ENCODE results near the gene ZSCAN4.

The ZSCAN4 gene, protein sequence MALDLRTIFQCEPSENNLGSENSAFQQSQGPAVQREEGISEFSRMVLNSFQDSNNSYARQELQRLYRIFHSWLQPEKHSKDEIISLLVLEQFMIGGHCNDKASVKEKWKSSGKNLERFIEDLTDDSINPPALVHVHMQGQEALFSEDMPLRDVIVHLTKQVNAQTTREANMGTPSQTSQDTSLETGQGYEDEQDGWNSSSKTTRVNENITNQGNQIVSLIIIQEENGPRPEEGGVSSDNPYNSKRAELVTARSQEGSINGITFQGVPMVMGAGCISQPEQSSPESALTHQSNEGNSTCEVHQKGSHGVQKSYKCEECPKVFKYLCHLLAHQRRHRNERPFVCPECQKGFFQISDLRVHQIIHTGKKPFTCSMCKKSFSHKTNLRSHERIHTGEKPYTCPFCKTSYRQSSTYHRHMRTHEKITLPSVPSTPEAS

DNA sequence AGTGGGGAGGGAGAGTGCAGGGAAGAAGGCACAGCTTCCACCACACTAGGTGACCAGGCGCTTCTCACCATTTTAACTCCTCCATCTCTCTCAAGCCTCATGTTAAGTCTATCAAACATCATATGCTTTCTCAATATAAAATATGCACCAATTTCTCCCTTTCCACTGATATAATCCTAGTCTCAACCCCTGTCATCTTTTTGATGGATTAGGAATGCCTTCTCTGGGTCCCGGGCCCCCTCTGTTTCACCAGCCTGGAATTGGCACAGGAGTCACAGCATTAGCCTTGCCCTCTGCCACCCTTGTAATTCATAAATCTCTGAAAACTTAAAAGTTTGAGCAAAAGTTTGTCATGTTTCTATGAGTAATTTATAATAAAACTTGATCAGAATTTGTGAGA, at the start of gene ZSCAN4:
Gene ZSCAN4 (plus strand): TSS at position 301 of the 400 bp plus-strand sequence. CDS start 7,211 bp downstream, outside the sequence.
- DNase-seq (ENCODE audit: low read depth) = no peak
- H3K4me3 ChIP-seq (ENCODE audit: low read depth, low read length) = no peak within 1 kb of the TSS

DNA sequence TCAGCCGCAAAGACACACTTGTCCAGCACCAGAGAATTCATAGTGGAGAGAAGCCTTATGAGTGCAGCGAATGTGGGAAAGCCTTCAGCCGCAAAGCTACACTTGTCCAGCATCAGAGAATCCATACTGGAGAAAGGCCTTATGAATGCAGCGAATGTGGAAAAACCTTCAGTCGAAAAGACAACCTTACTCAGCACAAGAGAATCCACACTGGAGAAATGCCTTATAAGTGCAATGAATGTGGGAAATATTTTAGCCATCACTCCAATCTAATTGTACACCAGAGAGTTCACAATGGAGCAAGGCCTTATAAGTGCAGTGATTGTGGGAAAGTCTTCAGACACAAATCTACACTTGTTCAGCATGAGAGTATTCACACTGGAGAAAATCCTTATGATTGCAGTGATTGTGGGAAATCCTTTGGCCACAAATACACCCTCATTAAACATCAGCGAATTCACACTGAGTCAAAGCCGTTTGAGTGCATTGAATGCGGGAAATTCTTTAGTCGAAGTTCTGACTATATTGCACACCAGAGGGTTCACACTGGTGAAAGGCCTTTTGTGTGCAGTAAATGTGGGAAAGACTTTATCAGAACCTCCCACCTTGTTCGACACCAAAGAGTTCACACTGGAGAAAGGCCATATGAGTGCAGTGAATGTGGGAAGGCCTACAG, 47.9 kb upstream of the ZSCAN4 start:
- no peak for DNase-seq (ENCODE audit: low read depth)
- H3K4me3 ChIP-seq (ENCODE audit: low read depth, low read length) = no peak overlapping the region

DNA sequence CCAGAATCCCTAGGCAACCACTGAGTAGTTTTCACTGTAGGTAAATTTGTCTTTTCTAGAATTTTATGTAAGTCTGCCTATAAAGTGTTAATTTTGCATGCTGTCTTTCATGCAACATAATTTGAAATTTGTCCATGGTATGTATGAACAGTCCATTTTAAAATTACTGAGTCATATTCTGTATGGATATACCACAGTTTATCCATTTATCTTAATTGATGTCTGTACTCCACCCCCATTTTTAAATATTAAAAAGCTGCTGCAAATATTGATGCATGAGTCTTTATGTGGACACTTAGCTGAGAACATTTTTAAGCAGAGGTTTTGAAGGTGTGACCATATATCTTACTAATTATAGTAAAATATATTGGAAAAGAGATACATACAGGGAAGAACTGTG, 45.6 kb upstream of the ZSCAN4 start:
- no peak for DNase-seq (ENCODE audit: low read depth)
- no peak overlapping the region for H3K4me3 ChIP-seq (ENCODE audit: low read depth, low read length)

DNA sequence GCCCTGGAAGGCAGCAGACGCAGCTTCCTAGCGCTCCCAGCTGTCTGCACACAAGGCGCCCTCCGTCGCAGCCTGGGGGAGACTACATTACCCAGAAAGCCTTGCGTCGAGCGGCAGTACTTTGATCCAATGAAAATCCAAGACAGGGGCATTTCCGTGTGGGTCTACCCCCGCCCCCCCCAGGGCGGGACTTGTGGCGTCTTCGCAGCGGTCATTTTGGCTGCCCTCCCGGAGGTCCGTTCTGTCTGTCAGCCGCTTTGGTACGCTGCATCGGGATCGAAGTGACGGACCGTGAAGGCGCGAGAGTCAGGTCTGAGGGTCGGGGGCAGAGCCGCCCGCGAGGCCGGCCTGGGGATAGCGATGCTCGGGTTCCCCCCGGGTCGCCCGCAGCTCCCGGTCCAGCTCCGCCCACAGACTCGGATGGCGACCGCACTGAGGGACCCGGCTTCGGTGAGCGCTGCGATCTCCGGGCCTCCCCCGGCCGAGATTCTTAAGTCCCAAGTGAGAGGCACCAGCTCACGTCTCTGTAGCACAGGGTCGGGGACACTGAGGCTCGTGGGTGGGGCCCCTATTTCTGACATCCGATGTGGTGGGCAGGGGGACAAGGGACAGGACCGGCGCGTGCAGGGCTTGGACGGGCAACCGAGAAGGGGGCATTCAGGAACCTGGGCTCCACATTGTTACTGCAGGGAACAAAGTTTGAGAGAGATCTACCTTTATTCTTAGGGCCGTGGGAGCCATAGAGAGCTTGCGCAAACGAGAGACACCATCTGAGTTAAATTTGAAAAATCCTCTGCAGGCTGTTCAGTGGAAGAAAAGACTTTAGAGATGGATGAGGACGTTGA, 35.5 kb upstream of the ZSCAN4 start, which contains the start of gene ZNF211:
Gene ZNF211 (plus strand): TSS at position 182 of the 845 bp plus-strand sequence. CDS start 179 bp downstream, at position 361.
- H3K4me3 ChIP-seq (ENCODE audit: low read depth, low read length) = peak within 1 kb of the TSS; percentile 74
- DNase-seq (ENCODE audit: low read depth) = peak; percentile 73

DNA sequence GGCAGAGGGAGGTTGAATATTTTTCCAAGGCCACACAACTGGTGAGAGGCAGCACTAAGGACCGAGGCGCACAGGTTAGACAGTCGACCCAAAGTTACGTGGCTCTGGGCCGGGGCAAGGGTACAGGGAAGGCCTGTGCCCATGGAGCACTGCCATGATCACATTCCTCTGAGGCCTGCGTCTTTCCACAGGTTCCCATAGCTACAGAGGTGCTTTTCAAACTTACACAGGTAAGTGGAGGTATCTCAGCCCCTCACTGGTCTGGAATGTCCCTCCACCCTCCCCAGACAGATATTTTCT, 35.0 kb upstream of the ZSCAN4 start:
- peak overlapping the region; percentile 74 for H3K4me3 ChIP-seq (ENCODE audit: low read depth, low read length)
- DNase-seq (ENCODE audit: low read depth) = no peak

DNA sequence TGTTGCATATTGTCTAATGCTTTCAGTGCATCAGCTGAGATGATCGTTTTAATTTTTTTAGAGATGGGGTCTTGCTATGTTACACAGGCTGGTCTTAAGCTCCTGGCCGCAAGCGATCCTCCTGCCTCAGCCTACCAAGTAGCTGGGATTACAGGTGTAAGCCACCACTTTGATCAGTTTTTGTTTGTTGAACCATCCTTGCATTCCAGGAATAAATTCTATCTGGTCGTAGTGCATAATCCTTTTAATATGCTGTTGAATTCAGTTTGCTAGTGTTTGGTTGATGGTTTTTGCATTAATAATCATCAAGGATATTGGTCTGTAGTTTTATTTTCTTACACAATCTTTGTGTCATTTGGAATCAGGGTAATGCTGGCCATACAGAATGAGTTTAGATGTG, 31.4 kb upstream of the ZSCAN4 start:
- H3K4me3 ChIP-seq (ENCODE audit: low read depth, low read length) = no peak overlapping the region
- DNase-seq (ENCODE audit: low read depth) = no peak

DNA sequence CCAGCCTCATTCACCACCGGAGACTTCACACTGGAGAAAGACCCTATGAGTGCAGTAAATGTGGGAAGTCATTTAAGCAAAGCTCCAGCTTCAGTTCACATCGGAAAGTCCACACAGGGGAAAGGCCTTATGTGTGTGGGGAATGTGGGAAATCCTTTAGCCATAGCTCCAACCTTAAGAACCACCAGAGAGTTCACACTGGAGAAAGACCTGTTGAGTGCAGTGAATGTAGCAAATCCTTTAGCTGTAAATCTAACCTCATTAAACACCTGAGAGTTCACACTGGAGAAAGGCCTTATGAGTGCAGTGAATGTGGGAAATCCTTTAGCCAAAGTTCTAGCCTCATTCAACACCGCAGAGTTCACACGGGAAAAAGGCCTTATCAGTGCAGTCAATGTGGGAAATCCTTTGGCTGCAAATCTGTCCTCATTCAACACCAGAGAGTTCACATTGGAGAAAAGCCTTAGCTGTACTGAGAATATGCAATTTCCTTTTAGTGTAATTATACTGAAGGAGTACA, 27.0 kb upstream of the ZSCAN4 start:
- H3K4me3 ChIP-seq (ENCODE audit: low read depth, low read length) = no peak overlapping the region
- DNase-seq (ENCODE audit: low read depth) = no peak

DNA sequence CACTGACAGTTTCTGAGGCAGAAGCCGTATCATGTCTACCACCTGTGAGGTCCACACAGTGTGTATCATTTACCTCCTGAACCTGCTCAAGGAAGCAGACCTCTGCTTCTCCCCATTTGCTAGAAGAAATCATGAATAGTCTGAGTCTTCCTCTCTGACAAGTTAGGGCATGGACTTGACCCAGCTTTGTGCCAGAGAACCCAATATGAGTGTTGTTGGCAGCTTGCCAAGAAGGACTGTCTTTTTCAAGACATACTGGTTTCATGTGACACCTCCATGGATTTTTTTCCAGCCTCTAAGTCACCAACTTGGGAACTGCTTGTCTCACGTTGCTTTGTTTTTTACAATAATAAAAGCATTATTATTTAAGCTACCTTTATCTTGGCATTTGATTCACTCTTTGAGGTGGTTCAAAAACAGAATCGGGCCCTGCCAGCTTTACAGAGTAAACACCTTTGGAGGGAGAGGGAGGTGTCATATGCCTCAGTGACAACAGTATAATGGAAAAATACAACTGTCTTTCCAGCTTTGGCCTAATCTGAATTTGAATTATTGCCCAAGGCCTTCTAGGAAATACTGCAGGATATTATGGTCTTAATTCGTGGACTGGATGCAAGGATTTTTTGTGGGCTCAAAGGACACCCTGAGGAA, 26.2 kb upstream of the ZSCAN4 start:
- no peak for DNase-seq (ENCODE audit: low read depth)
- H3K4me3 ChIP-seq (ENCODE audit: low read depth, low read length) = no peak overlapping the region

DNA sequence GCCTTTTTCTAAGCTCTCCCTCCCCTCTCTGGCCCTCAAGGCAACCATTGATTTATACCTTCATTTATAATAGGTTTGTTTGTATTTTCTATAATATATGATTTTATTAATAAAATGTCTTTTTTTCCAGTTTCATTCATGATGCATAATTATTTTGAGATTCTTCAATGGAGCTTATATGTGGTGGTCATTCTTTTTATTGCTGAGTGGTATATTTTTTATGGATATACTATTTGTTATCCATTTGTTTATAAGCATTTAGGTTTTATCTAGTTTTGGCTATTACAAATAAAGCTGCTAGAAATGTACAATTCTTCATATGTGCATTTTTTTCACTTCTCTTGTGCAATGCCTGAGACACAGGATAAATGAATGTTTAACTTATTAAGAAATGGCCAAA, 25.0 kb upstream of the ZSCAN4 start:
- no peak for DNase-seq (ENCODE audit: low read depth)
- no peak overlapping the region for H3K4me3 ChIP-seq (ENCODE audit: low read depth, low read length)

DNA sequence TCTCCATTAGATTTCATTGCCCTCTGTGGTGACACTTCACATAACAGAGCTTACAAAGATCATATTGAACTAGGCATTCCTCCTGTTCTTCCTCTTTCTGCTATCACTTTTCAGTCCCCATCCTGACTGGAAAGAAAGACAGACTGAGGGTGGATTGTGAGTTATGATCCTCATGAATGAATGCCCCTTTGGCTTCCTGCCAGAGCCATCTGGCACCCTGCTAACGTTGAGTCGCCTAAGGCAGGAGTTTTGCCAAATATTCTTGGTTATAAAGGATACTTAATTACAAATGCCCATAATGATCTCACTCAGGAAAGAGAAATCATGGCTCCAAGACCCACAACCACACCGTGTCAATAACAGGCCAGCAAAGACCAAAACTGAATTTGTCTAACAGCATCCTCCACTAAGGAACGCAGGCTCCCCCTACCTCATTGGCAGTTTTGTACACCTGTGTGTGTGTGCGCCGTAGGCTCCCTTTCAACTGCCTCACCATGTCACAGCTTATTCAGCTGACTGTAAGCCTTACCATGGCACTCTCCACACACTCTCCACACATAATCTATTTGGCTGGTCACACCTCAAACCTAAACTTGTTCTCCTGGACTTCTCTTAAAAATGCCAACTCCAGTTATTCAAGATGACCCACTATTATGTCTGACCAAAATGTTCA, 20.3 kb upstream of the ZSCAN4 start:
- no peak for DNase-seq (ENCODE audit: low read depth)
- no peak overlapping the region for H3K4me3 ChIP-seq (ENCODE audit: low read depth, low read length)

DNA sequence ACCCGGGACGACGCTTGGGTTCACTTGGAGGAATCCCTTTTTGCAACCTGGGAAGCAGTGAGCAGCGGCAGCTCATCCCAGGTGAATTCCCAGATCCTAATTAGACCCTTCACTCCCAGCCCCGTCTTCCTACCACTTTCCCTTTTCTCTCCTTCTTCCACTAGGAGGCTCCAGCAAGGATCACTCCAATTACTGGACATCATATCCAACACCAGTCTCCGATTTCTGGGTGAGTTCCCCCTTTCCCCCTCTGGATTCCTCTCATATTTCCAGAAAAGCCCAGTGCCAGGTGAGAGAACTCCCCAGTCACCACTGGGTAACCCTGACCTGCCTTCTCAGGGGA, 17.1 kb upstream of the ZSCAN4 start:
- no peak for DNase-seq (ENCODE audit: low read depth)

DNA sequence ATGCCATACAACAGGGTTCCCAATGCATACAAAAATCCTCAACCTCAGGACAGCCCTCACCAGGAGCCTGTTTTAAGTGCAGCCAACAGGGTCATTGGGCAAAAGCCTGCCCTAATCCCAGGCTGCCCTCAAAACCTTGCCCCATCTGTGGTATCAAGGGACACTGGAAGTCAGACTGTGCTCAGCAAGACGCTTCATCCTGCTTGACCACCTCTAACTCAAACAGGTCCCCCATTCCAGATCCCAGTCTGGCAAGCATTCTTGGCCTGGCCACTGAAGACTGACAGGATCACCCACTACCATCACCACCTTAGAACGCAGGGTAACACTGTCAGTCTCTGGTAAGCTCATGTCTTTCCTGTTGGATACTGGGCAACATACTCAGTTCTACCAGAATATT, 15.0 kb upstream of the ZSCAN4 start:
- H3K4me3 ChIP-seq (ENCODE audit: low read depth, low read length) = no peak overlapping the region
- no peak for DNase-seq (ENCODE audit: low read depth)

More for the DNA sequence above, 17.1 kb upstream of the ZSCAN4 start:
- H3K4me3 ChIP-seq (ENCODE audit: low read depth, low read length) = no peak overlapping the region

DNA sequence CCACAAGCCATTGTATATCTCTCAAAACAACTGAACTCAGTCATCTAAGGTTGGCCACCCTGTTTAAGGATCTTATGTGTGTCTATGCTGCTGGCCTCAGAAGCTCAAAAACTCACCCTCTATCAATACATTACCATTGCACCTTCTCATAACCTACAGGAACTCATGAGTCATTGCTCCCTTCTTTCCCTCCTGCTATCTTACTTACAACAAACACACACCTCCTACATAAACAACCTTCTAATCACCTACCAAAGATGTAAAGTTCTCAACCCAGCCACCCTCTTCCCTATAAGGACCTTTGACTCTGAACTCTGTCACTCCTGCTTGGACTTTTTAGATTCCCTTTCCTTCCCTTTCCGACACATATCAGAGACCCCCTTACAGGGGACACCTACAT, 13.3 kb upstream of the ZSCAN4 start:
- H3K4me3 ChIP-seq (ENCODE audit: low read depth, low read length) = no peak overlapping the region
- no peak for DNase-seq (ENCODE audit: low read depth)

DNA sequence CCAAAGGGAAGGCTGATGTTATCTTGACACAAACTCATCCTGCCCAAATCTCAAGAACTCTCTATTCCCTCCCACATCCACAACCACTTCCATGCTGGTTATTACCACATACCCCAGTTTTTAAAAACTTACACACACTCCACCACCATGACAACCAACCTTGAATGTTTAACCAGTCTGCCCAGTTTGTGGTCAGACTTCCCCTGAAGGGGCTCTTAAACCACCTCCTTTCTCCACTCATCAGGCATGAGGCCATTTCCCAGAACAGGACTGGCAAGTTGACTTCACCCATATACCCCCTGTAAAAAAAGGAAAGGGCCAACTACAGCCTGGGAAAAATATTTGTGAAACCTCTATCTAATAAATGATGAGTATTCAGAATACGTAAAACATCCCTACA, 12.4 kb upstream of the ZSCAN4 start:
- H3K4me3 ChIP-seq (ENCODE audit: low read depth, low read length) = no peak overlapping the region
- no peak for DNase-seq (ENCODE audit: low read depth)

DNA sequence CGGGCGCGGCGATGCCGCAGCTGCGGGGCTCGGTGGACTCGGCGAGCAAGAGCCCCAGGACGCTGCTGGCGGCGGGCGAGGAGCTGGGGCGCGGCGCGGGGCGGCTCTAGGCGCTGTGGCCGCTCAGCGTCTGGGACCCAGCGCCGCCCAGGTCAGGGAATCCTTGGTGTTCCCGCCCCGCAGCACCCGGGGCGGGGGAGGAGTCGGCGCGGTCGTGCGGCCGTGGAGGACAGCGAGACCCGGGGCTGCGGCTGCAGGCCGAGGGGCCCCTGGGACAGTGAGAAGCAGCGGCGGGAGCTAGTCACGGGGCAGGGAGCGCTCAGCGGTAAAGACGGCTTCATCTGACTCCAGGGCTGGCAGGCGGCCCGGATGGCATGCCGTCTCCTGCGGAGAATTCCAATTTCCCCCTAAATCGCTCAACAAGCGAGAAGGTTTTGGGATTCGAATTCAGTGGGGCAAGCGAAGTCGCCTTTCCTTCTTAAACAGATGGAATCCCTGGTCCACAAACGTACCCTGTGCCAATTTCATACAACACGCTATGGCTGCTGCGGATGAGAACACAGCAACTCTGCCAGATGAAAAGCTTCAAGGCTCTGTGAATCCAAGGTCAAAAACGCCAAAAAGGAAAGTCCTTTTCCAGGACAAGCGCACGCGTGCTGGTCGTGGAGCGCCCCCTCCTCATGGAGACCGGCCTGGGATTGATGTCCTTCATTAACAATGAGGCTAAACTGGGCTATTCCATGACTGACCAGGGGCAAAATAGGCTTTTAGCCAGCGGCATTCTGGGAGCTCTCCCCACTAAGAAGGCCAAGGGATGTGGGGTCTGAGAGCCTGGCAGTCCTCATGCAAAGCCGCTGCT, 4.2 kb upstream of the ZSCAN4 start:
- peak overlapping the region; percentile 59 for H3K4me3 ChIP-seq (ENCODE audit: low read depth, low read length)
- DNase-seq (ENCODE audit: low read depth) = no peak

DNA sequence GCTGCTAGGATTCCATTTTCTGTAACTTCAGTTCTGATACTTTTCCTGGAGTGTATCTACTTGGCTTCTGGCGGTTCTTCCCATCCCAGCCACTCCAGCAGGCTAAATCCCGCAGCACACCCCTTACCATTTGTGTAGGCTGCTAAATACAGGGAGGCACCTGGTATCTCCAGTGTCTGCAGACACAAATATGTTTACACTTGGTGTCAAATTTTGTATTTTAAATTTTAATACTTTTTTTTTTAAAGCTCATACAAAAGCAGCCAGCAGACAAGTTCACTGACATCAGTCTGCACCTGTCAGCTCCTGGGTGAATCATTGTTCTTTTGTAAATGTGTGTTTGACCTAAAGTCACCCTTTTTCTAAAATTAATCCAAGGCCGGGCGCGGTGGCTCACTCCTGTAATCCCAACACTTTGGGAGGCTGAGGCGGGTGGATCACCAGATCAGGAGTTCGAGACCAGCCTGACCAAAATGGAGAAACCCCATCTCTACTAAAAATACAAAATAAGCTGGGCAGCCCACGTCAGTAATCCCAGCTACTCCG, 3.4 kb upstream of the ZSCAN4 start:
- H3K4me3 ChIP-seq (ENCODE audit: low read depth, low read length) = no peak overlapping the region
- no peak for DNase-seq (ENCODE audit: low read depth)

DNA sequence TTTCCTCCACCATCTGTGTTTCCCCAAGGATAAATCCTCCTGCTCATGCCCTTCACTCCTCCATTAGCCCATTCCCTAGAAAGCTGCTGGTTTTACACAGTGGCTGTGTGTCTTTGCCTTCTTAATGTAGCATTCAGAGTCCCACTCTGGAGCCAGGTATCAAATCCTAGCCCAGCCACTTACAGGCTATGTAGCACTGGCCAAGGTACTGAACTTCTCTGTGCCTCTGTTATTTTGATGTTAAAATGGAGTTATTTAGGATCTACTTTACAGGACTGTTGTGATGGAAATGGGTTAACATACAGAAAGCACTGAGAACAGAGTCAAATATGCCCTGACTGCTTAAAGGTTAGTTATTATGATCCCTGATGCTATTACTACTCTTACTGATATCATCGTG, 1.5 kb upstream of the ZSCAN4 start:
- no peak for DNase-seq (ENCODE audit: low read depth)
- no peak overlapping the region for H3K4me3 ChIP-seq (ENCODE audit: low read depth, low read length)
